CD4-positive, alpha-beta T cell treated with Interleukin-10 for 1 hour (primary cell): ENCODE results near the gene C19orf25.
A peak's percentile ranks its signal among the peaks of the same experiment; 100 is the strongest.

Source experiments
- DNase-seq: peaks from one replicate; pipeline ENCODE4 v3.0.0-alpha.2; 2020

Gene C19orf25

DNA sequence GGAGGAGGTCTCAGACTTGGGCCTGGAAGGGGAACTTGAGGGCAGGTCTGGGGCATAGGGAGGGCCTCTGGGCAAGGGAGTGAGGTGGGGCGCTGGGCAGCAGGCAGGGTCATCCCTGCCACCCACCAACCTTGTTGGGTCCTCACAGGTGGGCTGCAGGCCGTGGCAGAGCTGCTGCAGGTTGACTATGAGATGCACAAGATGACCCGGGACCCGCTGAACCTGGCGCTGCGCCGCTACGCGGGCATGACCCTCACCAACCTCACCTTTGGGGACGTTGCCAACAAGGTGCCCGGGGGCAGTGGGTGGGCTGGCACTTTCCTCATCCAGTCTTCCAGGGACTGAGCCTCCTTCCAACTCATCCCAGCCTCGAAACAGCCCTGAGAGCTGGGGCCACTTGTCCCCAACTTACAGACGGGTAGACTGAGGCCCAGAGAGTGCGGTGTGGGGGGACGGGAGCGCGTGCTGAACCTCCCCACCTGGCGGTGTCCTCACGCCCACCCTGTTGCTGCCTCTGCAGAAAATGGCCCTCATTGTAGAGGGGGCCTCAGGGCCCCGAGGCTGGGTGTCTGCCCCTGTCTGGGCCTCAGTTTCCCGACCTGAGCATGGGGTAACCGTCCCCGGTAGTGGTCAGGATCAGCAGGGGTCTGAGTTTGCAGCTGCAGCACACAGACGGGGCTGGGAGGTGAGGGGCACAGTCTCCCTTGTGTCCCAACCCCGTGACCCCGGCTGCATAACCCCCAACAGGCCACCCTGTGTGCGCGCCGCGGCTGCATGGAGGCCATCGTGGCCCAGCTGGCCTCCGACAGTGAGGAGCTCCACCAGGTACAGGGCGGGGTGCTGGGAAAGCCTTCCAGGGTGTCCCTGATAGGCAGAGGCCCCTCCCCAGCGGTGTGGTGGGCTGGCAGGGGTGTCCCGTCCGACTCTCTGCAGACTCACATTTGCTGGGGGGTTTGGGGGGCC, 18.7 kb downstream of the C19orf25 start:
- DNase-seq = no peak

- DNase-seq = no peak
Measured at GRCh38 chr19:1459479-1459878, 19.5 kb downstream of the C19orf25 start.

GRCh38 chr19:1457892-1458291, 21.1 kb downstream of the C19orf25 start:
- DNase-seq = no peak

DNA sequence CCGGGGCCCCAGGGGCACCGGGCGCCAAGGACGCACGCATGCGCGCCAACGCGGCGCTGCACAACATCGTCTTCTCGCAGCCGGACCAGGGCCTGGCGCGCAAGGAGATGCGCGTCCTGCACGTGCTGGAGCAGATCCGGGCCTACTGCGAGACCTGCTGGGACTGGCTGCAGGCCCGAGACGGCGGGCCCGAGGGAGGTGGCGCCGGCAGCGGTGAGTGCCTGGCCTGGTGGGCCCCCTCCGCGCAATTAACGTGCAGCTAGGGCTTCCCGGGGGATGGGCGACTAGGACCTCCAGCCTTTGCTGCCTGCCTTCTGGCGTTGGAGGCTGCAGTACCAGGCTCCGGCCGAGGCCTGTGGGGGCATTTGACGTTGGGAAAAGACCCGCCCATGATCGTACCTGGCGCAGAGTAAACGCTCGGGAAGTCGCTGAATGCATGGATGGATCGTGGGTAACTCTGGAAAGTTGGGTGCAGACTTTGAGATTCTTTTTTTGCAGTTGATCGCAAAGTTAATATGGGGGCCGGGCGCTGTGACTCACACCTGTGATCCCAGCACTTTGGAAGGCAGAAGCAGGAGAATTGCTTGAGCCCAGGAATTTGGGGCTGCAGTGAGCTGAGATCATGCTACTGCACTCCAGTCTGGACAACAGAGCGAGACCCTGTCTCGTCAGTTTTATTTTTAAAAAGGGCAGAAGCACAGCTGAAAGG, 21.8 kb downstream of the C19orf25 start:
- DNase-seq = no peak

DNA sequence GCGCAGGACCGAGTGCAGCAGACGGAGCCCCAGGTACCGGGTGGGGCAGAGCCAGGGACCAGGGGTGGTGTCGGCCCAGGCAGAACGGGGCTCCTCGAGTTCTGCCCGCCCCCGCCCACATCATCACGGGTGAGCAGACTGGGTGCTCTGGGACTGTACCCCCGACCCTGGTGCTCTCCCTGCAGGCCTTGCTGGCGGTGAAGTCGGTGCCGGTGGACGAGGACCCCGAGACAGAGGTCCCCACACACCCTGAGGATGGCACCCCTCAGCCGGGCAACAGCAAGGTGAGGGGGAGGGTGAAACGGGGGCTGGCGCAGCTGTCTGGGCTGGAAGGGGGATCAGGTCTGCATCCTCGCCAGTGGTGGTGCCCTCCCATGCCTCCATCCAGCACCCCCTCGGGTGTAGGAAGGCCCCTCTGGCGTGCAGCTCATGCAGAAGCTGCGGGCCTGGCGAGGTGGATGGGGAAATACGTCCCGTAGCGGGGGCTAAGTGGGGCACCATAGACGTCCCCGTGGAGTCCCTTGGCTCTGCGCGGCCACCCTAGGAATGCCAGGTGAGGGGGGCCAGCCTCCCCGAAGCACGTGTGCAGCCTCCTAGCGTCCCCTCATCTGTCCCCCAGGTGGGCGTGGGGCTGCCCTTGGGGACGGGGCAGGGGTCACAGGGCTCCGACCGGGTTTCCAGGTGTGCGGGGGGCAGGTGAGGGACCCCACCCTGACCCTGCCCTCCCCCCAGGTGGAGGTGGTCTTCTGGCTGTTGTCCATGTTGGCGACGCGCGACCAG, 22.7 kb downstream of the C19orf25 start:
- DNase-seq = no peak

- peak; percentile 69 for DNase-seq
Measured at GRCh38 chr19:1455336-1456120, 23.5 kb downstream of the C19orf25 start.

GRCh38 chr19:1455002-1455335, 24.0 kb downstream of the C19orf25 start:
- DNase-seq = no peak

- DNase-seq = peak; percentile 30
Measured at GRCh38 chr19:1453525-1454364, 25.3 kb downstream of the C19orf25 start.

GRCh38 chr19:1452802-1453524, 26.1 kb downstream of the C19orf25 start:
- DNase-seq = no peak

- no peak for DNase-seq
Measured at GRCh38 chr19:1451916-1452801, 26.9 kb downstream of the C19orf25 start.

- no peak for DNase-seq
Measured at GRCh38 chr19:1450735-1451731, 28.0 kb downstream of the C19orf25 start.

DNA sequence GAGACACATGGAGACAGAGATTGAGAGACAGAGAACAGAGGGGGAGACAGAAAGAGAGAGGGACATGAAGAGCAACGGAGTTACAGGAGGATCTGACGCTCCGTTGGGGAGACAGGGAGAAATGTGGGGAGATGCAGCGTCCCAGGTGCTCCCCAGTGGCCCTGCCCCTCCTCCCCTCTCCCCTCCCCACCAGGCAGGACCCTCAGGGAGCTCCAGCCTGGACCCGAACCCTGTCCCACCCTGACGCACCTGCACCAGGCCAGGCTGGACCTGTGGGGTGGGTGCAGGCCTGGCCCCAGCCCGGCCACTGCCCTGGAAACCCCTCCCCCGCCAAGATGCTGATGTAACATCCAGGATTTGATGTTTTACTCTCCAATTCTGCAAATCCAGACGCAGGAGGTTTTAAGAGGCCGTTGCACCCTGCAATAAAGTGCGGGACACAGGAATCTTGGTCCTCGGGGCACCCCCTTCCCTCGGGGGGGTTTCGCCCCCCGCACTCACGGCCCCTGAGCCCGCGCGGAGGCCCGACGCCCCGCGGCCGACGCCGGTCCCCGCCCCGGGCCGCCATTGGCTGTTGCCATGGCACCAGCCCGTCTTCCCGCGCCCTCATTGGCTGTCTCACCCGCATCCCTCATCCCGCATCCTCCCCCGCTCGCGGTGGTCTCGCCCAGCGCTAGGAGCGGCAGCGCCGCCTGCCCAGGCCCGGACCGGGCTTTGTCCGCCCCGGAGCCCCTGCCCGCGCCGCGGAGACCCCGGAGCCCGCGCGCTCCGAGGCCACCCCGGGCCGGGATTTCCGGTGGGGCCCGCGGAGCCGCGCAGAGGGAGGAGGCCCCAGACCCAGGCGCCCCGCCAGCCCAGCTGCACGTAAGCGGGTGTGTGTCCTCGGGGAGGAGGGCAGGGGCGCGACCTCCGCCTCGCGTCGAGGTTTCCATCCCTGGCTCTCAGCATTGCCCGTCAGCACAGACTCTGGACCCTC, 29.3 kb downstream of the C19orf25 start, which contains the start of gene APC2:
TSS of gene APC2 (plus strand) at position 655 of the 976 bp plus-strand sequence. CDS start 2,881 bp downstream, outside the sequence.
- peak; percentile 45 for DNase-seq

DNA sequence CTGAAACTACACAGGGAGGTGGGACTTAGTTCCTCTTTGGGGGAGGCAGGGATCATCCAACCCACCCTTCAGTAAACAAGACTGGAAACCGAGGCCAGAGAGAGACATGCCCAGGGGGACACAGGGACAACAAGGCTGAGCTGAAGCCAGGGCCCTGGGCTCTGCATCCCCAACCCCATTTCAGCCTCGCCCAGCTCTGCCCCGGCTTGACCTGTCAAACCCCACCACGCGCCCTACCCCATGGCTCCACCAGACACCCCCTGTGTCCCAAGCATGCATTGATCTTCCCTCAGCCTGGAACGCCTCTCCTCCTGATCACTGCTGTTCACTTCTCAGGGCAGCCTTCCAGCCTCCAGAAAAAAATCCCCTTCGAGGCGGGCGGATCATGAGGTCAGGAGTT, 31.1 kb downstream of the C19orf25 start:
- DNase-seq = no peak

DNA sequence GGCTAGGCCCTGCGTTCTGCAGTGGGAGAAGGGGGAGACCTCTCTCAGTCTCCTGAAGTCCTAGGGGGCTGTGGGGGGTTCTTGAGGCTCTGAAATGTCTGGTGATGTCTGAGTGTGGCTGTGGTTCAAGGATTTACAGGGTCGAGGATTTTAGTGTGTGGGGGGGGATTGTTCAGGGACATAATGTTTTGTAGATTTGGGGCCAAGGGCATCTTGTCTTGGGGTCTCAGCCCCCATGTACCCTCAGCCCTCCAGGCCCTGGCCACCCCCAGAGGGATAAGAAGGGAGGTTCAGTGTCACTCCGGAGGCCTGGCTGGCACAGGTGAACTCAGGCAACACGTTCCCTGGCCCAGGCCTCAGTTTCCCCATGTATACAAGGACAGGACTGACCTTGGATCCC, 31.5 kb downstream of the C19orf25 start:
- no peak for DNase-seq

DNA sequence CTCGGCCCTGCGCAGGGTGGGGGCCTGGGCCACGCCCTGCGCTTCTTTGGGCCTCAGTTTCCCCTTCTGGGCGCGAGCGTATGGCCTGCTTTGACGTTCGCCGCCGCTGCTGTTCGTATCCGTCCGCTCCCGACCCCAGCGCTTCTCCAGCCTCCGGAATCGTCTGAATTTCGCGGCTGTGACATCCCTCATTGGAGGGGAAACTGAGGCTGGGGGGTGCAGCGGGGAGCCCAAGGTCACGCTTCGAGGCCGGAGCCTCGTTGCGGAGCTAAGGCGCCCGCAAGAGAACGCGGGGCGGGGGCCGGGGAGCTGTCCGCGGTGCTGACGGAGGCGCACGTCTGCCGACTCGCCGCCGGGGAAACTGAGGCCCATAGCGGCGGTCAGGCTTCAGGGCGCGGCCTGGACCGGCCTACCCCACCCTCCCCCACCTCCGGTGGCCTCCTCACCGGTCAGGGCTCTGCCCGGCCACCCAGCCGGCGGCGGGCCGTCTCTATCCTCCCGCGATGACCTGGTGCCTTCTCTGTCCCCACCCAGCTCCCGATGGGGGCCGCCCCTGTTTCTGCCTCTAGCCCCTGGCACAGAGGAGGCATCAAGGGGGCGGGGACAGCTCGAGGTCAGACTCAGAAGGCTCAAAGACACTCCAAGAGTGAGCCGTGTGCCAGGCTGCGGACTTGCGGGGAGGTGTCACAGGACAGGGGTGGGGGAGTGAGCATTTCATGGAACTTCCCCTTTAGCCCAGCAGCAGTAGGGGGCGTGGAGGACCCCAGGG, 32.1 kb downstream of the C19orf25 start:
- DNase-seq = peak; percentile 35
